GM12878 (cell line): ENCODE results near the gene PATJ. TPM values are rescaled to one million over a fixed set of nuclear protein-coding genes. Genes with fewer than 3 reads are reported as not detected.

Experiments used
- ATAC-seq: fragments of 200-7000 bp; cut with Tn5 transposase; 3 replicates; pipeline ENCODE4 v1.9.1; 2020; ENCODE audit warnings: mild to moderate bottlenecking, moderate library complexity
- BruUV-seq: library from RNA; stranded (reverse); fragments of 400-500 nt; replicated peaks from 2 replicates; lab custom pipeline; 2021; lab: Mats Ljungman, UMichigan
- CTCF ChIA-PET: fragments of 300-600 bp; sonication (Branson Sonifier 250); formaldehyde crosslinking; extraction: SDS; loops from one replicate; lab custom pipeline; 2021; ENCODE audit warnings: inconsistent platforms; lab: Yijun Ruan, JAX
- POLR2A ChIA-PET: fragments of 350-600 bp; formaldehyde crosslinking; extraction: SDS; loops from one replicate; lab custom pipeline; 2021; ENCODE audit warnings: inconsistent platforms; lab: Charles Lee
- RAD21 ChIA-PET: fragments of 300-600 bp; sonication (Branson Sonifier 250); formaldehyde crosslinking; loops from one replicate; lab custom pipeline; 2023; ENCODE audit warnings: antibody characterized with exemption; ENCODE audit not compliant: unreplicated experiment; lab: Charles Lee
- SMC1A ChIA-PET: fragments of 300-600 bp; sonication (Branson Sonifier 250); formaldehyde crosslinking; loops from one replicate; lab custom pipeline; 2023; ENCODE audit not compliant: unreplicated experiment, uncharacterized antibody; lab: Charles Lee
- DNase-seq: peaks from one replicate; pipeline ENCODE4 v3.0.0-alpha.2; 2011; ENCODE audit warnings: low read depth, low spot score
- FAIRE-seq: peaks from 3 replicates; lab custom pipeline; 2011; peaks lifted over from hg19 to GRCh38; lab: Jason Lieb, UNC
- H2AFZ ChIP-seq: 2 replicates; pipeline ENCODE4 v1.6.0; 2011; ENCODE audit warnings: low read depth, low read length, control low read depth; ENCODE audit not compliant: control insufficient read depth
- H3K27ac ChIP-seq: 2 replicates; pipeline ENCODE4 v1.5.1; 2011; ENCODE audit warnings: control low read depth; ENCODE audit not compliant: control insufficient read depth, insufficient read depth
- H3K27me3 ChIP-seq, 2 experiments: replicated peaks in 1 of 2; 2 replicates each; pipeline versions ENCODE4 v1.6.0 to v1.6.1; 2011; ENCODE audit warnings: low read length in 1 of 2; ENCODE audit not compliant: control insufficient read depth in 2 of 2, insufficient read depth in 2 of 2
- H3K36me3 ChIP-seq, 2 experiments: 2 replicates each; pipeline ENCODE4 v1.5.1; 2011; ENCODE audit warnings: low read length in 1 of 2; ENCODE audit not compliant: control insufficient read depth in 2 of 2, insufficient read depth in 2 of 2
- H3K4me1 ChIP-seq: 2 replicates; pipeline ENCODE4 v1.6.1; 2011; ENCODE audit warnings: mild to moderate bottlenecking, low read length, moderate library complexity, mixed read lengths; ENCODE audit not compliant: control insufficient read depth, insufficient read depth
- H3K4me2 ChIP-seq: 2 replicates; pipeline ENCODE4 v1.6.0; 2011; ENCODE audit warnings: control low read depth; ENCODE audit not compliant: control insufficient read depth, insufficient read depth
- H3K4me3 ChIP-seq: fragments of 200-600 bp; sonication (generic); 2 replicates; pipeline ENCODE4 v1.5.1; 2016
- H3K79me2 ChIP-seq: 2 replicates; pipeline ENCODE4 v1.6.0; 2011; ENCODE audit warnings: low read length; ENCODE audit not compliant: control insufficient read depth, insufficient read depth
- H3K9ac ChIP-seq: 2 replicates; pipeline ENCODE4 v1.8.0; 2011; ENCODE audit warnings: low read length, control low read depth, mixed read lengths; ENCODE audit not compliant: control insufficient read depth, insufficient read depth
- H3K9me3 ChIP-seq: replicated peaks from 3 replicates; pipeline ENCODE4 v1.5.1; 2011; ENCODE audit warnings: mild to moderate bottlenecking, low read length; ENCODE audit not compliant: control insufficient read depth, insufficient read depth
- H4K20me1 ChIP-seq: 2 replicates; pipeline ENCODE4 v1.6.0; 2011; ENCODE audit not compliant: control insufficient read depth, insufficient read depth
- HDAC6 ChIP-seq: fragments of 200-600 bp; sonication (generic); IDR thresholded peaks from one replicate; pipeline ENCODE4 v1.8.0; 2017; ENCODE audit warnings: antibody characterized with exemption; ENCODE audit not compliant: unreplicated experiment
- MLLT1 ChIP-seq: fragments of 450-650 bp; IDR thresholded peaks from 2 replicates; pipeline ENCODE4 v1.6.1; 2016; ENCODE audit warnings: mild to moderate bottlenecking
- MXI1 ChIP-seq: fragments of 150-350 bp; IDR thresholded peaks from 2 replicates; pipeline ENCODE4 v1.6.1; 2011; ENCODE audit warnings: low read depth, mild to moderate bottlenecking, inconsistent platforms, low read length, improper control_type of control experiment
- PKNOX1 ChIP-seq: fragments of 450-650 bp; IDR thresholded peaks from 2 replicates; pipeline ENCODE4 v1.6.1; 2016; ENCODE audit warnings: mild to moderate bottlenecking
- PRDM15 ChIP-seq: fragments of 450-650 bp; formaldehyde crosslinking; IDR thresholded peaks from 2 replicates; pipeline ENCODE4 v1.4.0; 2020; ENCODE audit warnings: mild to moderate bottlenecking, moderate library complexity
- STAT1 ChIP-seq: fragments of 450-650 bp; conservative IDR thresholded peaks from 2 replicates; pipeline ENCODE4 v1.6.1; 2014; ENCODE audit warnings: antibody characterized with exemption, mild to moderate bottlenecking
- TBL1XR1 ChIP-seq: IDR thresholded peaks from 2 replicates; pipeline ENCODE4 v1.6.1; 2012; ENCODE audit warnings: low read depth, low read length, improper control_type of control experiment
- USF2 ChIP-seq: IDR thresholded peaks from 2 replicates; pipeline ENCODE4 v1.6.1; 2011; ENCODE audit warnings: low read depth, low read length, improper control_type of control experiment, borderline replicate concordance
- WGBS: methylation state at CpG from one replicate; pipeline ENCODE4 v1.1.6; 2016; ENCODE audit warnings: low lambda C conversion rate; ENCODE audit not compliant: insufficient replicate concordance, insufficient coverage; ENCODE audit errors: missing lambda C conversion rate; 5-methylcytosine and 5-hydroxymethylcytosine counted together
- in situ Hi-C: fragments of 300-500 bp; cut with MboI; formaldehyde crosslinking; loops from 9 replicates; pipeline ENCODE4 v1.14.3; 2018; ENCODE audit warnings: mixed read lengths
- intact Hi-C: fragments of 100-400 bp; cut with micrococcal nuclease; formaldehyde crosslinking; loops from one replicate; pipeline ENCODE4 v1.14.2; 2022; ENCODE audit not compliant: unreplicated experiment
- polyA plus RNA-seq, 11 experiments: library from polyadenylated mRNA; depleted of rRNA in 4 of 11; unstranded in 6 of 11; stranded (reverse) in 5 of 11; fragments of >200 nt; fragmentation: Nextera tagmentation in 4 of 11; fragmentation: Illumina TruSeq in 1 of 11; extraction: Ambion mirVana in 4 of 11; extraction: Trizol in 1 of 11; gene quantifications; 1 replicate in 1 of 11; 2 replicates in 10 of 11; pipeline versions ENCODE4 v1.2.1 to v1.2.3, GENCODE V29; 2011 to 2016; ENCODE audit warnings: inconsistent platforms in 2 of 11, missing spikeins in 2 of 11, low read depth in 1 of 11
- total RNA-seq, 4 experiments: library from RNA; depleted of rRNA in 3 of 4; stranded (reverse); fragments of >200 nt in 3 of 4; fragmentation: Illumina TruSeq in 1 of 4; extraction: Trizol in 1 of 4; gene quantifications; 2 replicates each; pipeline versions ENCODE4 v1.2.1 to v1.2.3, GENCODE V29; 2013 to 2021

The PATJ gene
- total and polyA plus RNA-seq, 10 of the 15 experiments (the other 5 are each of a cell fraction or from before 2014, with no cell fraction given), result 2.8 to 13.9 (median 6.9) TPM

- H3K36me3 ChIP-seq, result no peaks in the 10 kb centered on the region
- no peak overlapping the region for H3K27ac ChIP-seq
- 81% methylated on average over 4 of the region's 4 CpGs for WGBS
- SMC1A ChIA-PET, result interaction anchor here (1.1 kb wide), 1 partner anchor 11 kb away, joined by 3 read pairs; no protein-coding TSS in a partner anchor
- H3K9ac ChIP-seq, result no peak overlapping the region
- no peaks in the 10 kb centered on the region for H3K4me1 ChIP-seq
- no TSS peak for BruUV-seq
- in situ Hi-C loops, result no loop called here
- H3K4me2 ChIP-seq, result no peak overlapping the region
- FAIRE-seq, result no peak
- no peak overlapping the region for H3K4me3 ChIP-seq
- H3K27me3 ChIP-seq, result no peaks in the 10 kb centered on the region
- RAD21 ChIA-PET, result no interaction called here
- no peak for DNase-seq
- no peaks in the 10 kb centered on the region for H3K79me2 ChIP-seq
- CTCF ChIA-PET, result interaction anchor here (0.5 kb wide), 1 partner anchor 13 kb away, joined by 3 read pairs; no protein-coding TSS in a partner anchor
- ATAC-seq, result no peak
- no peaks in the 10 kb centered on the region for H3K9me3 ChIP-seq
- TF ChIP-seq USF2 (no peak), MXI1 (no peak), PKNOX1 (no peak), PRDM15 (CRISPR knock-in tag) (no peak), MLLT1 (no peak), STAT1 (no peak), TBL1XR1 (no peak), HDAC6 (no peak)
- POLR2A ChIA-PET, result no interaction called here
- no peak overlapping the region for H2AFZ ChIP-seq
- intact Hi-C loops, result no loop called here
- no peaks in the 10 kb centered on the region for H4K20me1 ChIP-seq
Observed at GRCh38 chr1:61808321-61808720, 66.0 kb downstream of the PATJ start.
